Measurements from ENCODE around the gene IKZF1. TPM values are rescaled to one million over a fixed set of nuclear protein-coding genes. Genes with fewer than 3 reads are reported as not detected.
A peak's percentile ranks its signal among the peaks of the same experiment; 100 is the strongest.

The IKZF1 gene
- total and polyA plus RNA-seq, 9 of the 15 experiments (the other 6 are each of a cell fraction or from before 2014, with no cell fraction given), result 12.6 to 85.3 (median 44.7) TPM

- no peak for TF ChIP-seq ZNF583 (CRISPR knock-in tag; IDR thresholded peaks at IDR 0.05)
- TF ChIP-seq JUND (IDR thresholded peaks at IDR 0.05; ENCODE audit: borderline replicate concordance, low read depth, low read length), result peak; percentile 23; the same call in 1 of the 2 replicates
- TF ChIP-seq JUND (tag; IDR thresholded peaks at IDR 0.05; ENCODE audit: borderline replicate concordance, low read depth, low read length), result no peak
- no peak for TF ChIP-seq ATF1 (CRISPR knock-in tag; IDR thresholded peaks at IDR 0.05)
- TF ChIP-seq ATF1 (tag; IDR thresholded peaks at IDR 0.05), result peak; percentile 93
- TF ChIP-seq ZNF395 (CRISPR knock-in tag; IDR thresholded peaks at IDR 0.05), result no peak
- TF ChIP-seq OTX1 (CRISPR knock-in tag; IDR thresholded peaks at IDR 0.05), result no peak
- no peak for TF ChIP-seq ZNF174 (CRISPR knock-in tag; IDR thresholded peaks at IDR 0.05)
- no peak for TF ChIP-seq PRMT5 (CRISPR knock-in tag; IDR thresholded peaks at IDR 0.05)
- no peak for TF ChIP-seq ZNF766 (CRISPR knock-in tag; conservative IDR thresholded peaks at IDR 0.05)
- no peak for TF ChIP-seq CGGBP1 (CRISPR knock-in tag; IDR thresholded peaks at IDR 0.05)
- TF ChIP-seq POLR2B (IDR thresholded peaks at IDR 0.05; ENCODE audit: low read depth, partially characterized antibody), result peak; percentile 76
- TF ChIP-seq NFRKB (IDR thresholded peaks at IDR 0.05; ENCODE audit: low read depth), result no peak
- TF ChIP-seq THRB (CRISPR knock-in tag; conservative IDR thresholded peaks at IDR 0.05), result no peak
- TF ChIP-seq EGR1 (conservative IDR thresholded peaks at IDR 0.05), result peak; percentile 97
- TF ChIP-seq ZNF444 (CRISPR knock-in tag; IDR thresholded peaks at IDR 0.05), result no peak
- TF ChIP-seq SMAD2 (IDR thresholded peaks at IDR 0.05; ENCODE audit: low read depth, low read length), result no peak
- TF ChIP-seq DEAF1 (CRISPR knock-in tag; IDR thresholded peaks at IDR 0.05), result peak; percentile 22; the same call in 1 of the 2 replicates
- no peak for TF ChIP-seq U2AF2 (optimal IDR thresholded peaks at IDR 0.05; ENCODE audit: low read depth, low read length)
- no peak for TF ChIP-seq ZC3H4 (CRISPR knock-in tag; IDR thresholded peaks at IDR 0.05; ENCODE audit: borderline replicate concordance)
- no peak for TF ChIP-seq ZBTB11 (CRISPR knock-in tag; IDR thresholded peaks at IDR 0.05)
Observed at GRCh38 chr7:50449881-50450589, 145.5 kb downstream of the IKZF1 start, which contains the start of gene FIGNL1 (continued).
